ENCODE results near the gene MPDZ.

DNA sequence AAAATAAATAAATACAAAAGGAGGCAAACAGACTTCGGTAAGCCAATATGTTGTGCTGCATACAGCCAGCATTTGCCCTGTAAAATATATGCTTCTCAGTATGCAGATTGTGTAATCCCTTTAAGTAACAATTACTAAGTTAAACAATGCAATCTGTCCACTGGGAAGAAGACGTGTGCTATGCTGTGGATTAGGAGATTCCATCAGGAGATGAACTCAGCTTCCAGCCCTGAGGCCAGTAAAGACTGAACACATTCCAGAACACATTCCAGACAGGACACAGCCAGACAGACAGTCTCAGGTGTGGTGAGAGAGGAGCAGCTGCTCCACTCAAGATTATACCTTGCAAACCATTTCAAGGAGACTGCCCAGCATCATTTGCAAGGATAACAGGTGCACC is 97.8 kb downstream of the MPDZ start:
- TF ChIP-seq, protein P1, sequence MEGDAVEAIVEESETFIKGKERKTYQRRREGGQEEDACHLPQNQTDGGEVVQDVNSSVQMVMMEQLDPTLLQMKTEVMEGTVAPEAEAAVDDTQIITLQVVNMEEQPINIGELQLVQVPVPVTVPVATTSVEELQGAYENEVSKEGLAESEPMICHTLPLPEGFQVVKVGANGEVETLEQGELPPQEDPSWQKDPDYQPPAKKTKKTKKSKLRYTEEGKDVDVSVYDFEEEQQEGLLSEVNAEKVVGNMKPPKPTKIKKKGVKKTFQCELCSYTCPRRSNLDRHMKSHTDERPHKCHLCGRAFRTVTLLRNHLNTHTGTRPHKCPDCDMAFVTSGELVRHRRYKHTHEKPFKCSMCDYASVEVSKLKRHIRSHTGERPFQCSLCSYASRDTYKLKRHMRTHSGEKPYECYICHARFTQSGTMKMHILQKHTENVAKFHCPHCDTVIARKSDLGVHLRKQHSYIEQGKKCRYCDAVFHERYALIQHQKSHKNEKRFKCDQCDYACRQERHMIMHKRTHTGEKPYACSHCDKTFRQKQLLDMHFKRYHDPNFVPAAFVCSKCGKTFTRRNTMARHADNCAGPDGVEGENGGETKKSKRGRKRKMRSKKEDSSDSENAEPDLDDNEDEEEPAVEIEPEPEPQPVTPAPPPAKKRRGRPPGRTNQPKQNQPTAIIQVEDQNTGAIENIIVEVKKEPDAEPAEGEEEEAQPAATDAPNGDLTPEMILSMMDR (IDR thresholded peaks at IDR 0.05), result no peak
- TF ChIP-seq POLR2A (IDR thresholded peaks at IDR 0.05) (no peak), EP300 (IDR thresholded peaks at IDR 0.05) (no peak)
